GM19395 (cell line): Measurements from ENCODE around the gene SLC5A3.

Source experiments
- ATAC-seq: cut with Tn5 transposase; IDR thresholded peaks from one replicate; pipeline ENCODE4 v1.9.1; 2021; ENCODE audit warnings: mild to moderate bottlenecking, moderate library complexity; ENCODE audit not compliant: unreplicated experiment

The SLC5A3 gene

GRCh38 chr21:34094949-34095348, 21.6 kb downstream of the SLC5A3 start:
- ATAC-seq: no peak

- ATAC-seq: no peak
Measured at GRCh38 chr21:34097442-34097841, 24.1 kb downstream of the SLC5A3 start.

- ATAC-seq: no peak
Measured at GRCh38 chr21:34100337-34100736, 27.0 kb downstream of the SLC5A3 start.

- no peak for ATAC-seq
Measured at GRCh38 chr21:34100790-34101189, 27.4 kb downstream of the SLC5A3 start.

GRCh38 chr21:34105947-34106541, 32.7 kb downstream of the SLC5A3 start:
- no peak for ATAC-seq

GRCh38 chr21:34107606-34108005, 34.2 kb downstream of the SLC5A3 start:
- no peak for ATAC-seq

- no peak for ATAC-seq
Measured at GRCh38 chr21:34109075-34109474, 35.7 kb downstream of the SLC5A3 start.

- no peak for ATAC-seq
Measured at GRCh38 chr21:34110594-34111202, 37.3 kb downstream of the SLC5A3 start.

- no peak for ATAC-seq
Measured at GRCh38 chr21:34112316-34113033, 39.1 kb downstream of the SLC5A3 start.

- ATAC-seq: no peak
Measured at GRCh38 chr21:34113842-34114241, 40.5 kb downstream of the SLC5A3 start.

GRCh38 chr21:34115160-34115559, 41.8 kb downstream of the SLC5A3 start:
- no peak for ATAC-seq

GRCh38 chr21:34116569-34116968, 43.2 kb downstream of the SLC5A3 start:
- ATAC-seq: no peak

GRCh38 chr21:34120867-34121266, 47.5 kb downstream of the SLC5A3 start:
- ATAC-seq: no peak

GRCh38 chr21:34122047-34122446, 48.7 kb downstream of the SLC5A3 start:
- no peak for ATAC-seq
